Uterus (tissue), 4 donors: ENCODE measurements around the gene FKBP10. TPM values are rescaled to one million over a fixed set of nuclear protein-coding genes. Genes with fewer than 3 reads are reported as not detected.
"Not testable (repeated sequence)": the region's sequence is repeated elsewhere in the genome, so short reads cannot be mapped to it uniquely, and the experiment has no call there.

Experiments used
- DNase-seq, 2 donors: peaks; one replicate each; pipeline ENCODE4 v3.0.0-alpha.2; 2019 to 2020
- H3K27ac ChIP-seq, 2 donors: fragments of 200-600 bp; sonication (generic); 1 replicate in 1 of 2; 2 replicates in 1 of 2; pipeline ENCODE4 v1.5.1; 2016 to 2018
- H3K27me3 ChIP-seq, 2 donors: fragments of 200-600 bp; sonication (generic); one replicate each; pipeline ENCODE4 v1.5.1; 2018 to 2019; ENCODE audit warnings: control low read depth in 1 of 2
- H3K36me3 ChIP-seq, 2 donors: fragments of 200-600 bp; sonication (generic); one replicate each; pipeline ENCODE4 v1.5.1; 2019; ENCODE audit warnings: control low read depth in 1 of 2
- H3K4me1 ChIP-seq, 2 donors: fragments of 200-600 bp; sonication (generic); one replicate each; pipeline ENCODE4 v1.5.1; 2018 to 2019; ENCODE audit warnings: control low read depth in 1 of 2
- H3K4me3 ChIP-seq, 2 donors: fragments of 200-600 bp; sonication (generic); 1 replicate in 1 of 2; 2 replicates in 1 of 2; pipeline ENCODE4 v1.5.1; 2018 to 2019; ENCODE audit warnings: mild to moderate bottlenecking in 1 of 2
- H3K9me3 ChIP-seq, 2 donors: fragments of 200-600 bp; sonication (generic); one replicate each; pipeline ENCODE4 v1.5.1; 2019; ENCODE audit warnings: control low read depth in 1 of 2
- POLR2A ChIP-seq, 2 donors: fragments of 450-650 bp; IDR thresholded peaks; one replicate each; pipeline ENCODE4 v1.6.1; 2016; ENCODE audit warnings: antibody characterized with exemption in 2 of 2, mild to moderate bottlenecking in 1 of 2, moderate library complexity in 1 of 2
- intact Hi-C: fragments of 100-400 bp; cut with DNase I; formaldehyde crosslinking; loops from one replicate; pipeline ENCODE4 v1.15.1; 2023; ENCODE audit warnings: low total_unique reads
- total RNA-seq, 4 donors: library from RNA; depleted of rRNA in 3 of 4; stranded (reverse); fragments of >200 nt in 3 of 4; gene quantifications; one replicate each; pipeline versions ENCODE4 v1.1.0 to v1.2.4, GENCODE V29; 2014 to 2023
- TF ChIP-seq, protein P1 (sequence below), 4 experiments: fragments of 200-600 bp in 2 of 4; fragments of 450-650 bp in 2 of 4; sonication (generic) in 2 of 4; IDR thresholded peaks; one replicate each; pipeline ENCODE4 v1.5.1; 2016 to 2019; ENCODE audit warnings: antibody characterized with exemption in 4 of 4, mild to moderate bottlenecking in 2 of 4, moderate library complexity in 1 of 4
- donor health status: DM: yes; HTN: yes; CAD: no.

Gene FKBP10
- total RNA-seq, 4 donors from 2014 or later, result 22.9 to 226 (median 89.5) TPM

DNA sequence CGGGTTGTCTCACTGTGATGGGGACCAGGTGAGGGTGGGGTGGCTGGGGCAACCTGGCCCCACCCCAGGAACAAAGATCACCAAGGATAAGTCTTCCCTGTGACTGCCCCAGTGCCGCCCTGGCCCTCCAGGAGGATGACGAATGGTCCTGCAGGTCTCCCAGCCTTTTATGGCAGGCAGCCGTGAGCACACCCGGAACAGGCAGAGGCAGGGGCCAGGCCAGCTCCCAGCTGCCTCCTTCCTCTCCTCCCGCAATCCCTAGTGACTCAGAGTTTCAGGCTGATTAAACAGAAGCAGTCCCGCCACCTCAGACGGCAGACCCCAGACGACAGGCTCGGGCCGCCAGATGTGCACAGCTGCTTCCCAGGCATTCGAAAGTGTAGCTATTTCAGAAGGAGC is 39.6 kb upstream of the FKBP10 start:
- Histone ChIP-seq H3K4me1 (peaks cover 0 to 42% of the 10 kb centered on the region in 2 donors), H3K27me3 (no peaks in the 10 kb centered on the region), H3K9me3 (no peaks in the 10 kb centered on the region), H3K27ac (peak overlapping the region; percentile 53 to 71), H3K36me3 (no peaks in the 10 kb centered on the region), H3K4me3 (no peak overlapping the region)
- TF ChIP-seq POLR2A (IDR thresholded peaks at IDR 0.05), result no peak
- TF ChIP-seq, protein P1, sequence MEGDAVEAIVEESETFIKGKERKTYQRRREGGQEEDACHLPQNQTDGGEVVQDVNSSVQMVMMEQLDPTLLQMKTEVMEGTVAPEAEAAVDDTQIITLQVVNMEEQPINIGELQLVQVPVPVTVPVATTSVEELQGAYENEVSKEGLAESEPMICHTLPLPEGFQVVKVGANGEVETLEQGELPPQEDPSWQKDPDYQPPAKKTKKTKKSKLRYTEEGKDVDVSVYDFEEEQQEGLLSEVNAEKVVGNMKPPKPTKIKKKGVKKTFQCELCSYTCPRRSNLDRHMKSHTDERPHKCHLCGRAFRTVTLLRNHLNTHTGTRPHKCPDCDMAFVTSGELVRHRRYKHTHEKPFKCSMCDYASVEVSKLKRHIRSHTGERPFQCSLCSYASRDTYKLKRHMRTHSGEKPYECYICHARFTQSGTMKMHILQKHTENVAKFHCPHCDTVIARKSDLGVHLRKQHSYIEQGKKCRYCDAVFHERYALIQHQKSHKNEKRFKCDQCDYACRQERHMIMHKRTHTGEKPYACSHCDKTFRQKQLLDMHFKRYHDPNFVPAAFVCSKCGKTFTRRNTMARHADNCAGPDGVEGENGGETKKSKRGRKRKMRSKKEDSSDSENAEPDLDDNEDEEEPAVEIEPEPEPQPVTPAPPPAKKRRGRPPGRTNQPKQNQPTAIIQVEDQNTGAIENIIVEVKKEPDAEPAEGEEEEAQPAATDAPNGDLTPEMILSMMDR (IDR thresholded peaks at IDR 0.05), result no peak
- intact Hi-C loops, result no loop called here
- peak; percentile 69 to 73 for DNase-seq

GRCh38 chr17:41773731-41774193 is 39.0 kb upstream of the FKBP10 start:
- Histone ChIP-seq H3K27ac (peak overlapping the region; percentile 53 to 71), H3K9me3 (no peaks in the 10 kb centered on the region), H3K4me1 (peaks cover 0 to 43% of the 10 kb centered on the region in 2 donors), H3K27me3 (no peaks in the 10 kb centered on the region), H3K4me3 (no peak overlapping the region), H3K36me3 (no peaks in the 10 kb centered on the region)
- no peak for TF ChIP-seq POLR2A (IDR thresholded peaks at IDR 0.05)
- TF ChIP-seq, protein P1 (IDR thresholded peaks at IDR 0.05), result no peak
- no peak for DNase-seq
- intact Hi-C loops, result no loop called here

DNA sequence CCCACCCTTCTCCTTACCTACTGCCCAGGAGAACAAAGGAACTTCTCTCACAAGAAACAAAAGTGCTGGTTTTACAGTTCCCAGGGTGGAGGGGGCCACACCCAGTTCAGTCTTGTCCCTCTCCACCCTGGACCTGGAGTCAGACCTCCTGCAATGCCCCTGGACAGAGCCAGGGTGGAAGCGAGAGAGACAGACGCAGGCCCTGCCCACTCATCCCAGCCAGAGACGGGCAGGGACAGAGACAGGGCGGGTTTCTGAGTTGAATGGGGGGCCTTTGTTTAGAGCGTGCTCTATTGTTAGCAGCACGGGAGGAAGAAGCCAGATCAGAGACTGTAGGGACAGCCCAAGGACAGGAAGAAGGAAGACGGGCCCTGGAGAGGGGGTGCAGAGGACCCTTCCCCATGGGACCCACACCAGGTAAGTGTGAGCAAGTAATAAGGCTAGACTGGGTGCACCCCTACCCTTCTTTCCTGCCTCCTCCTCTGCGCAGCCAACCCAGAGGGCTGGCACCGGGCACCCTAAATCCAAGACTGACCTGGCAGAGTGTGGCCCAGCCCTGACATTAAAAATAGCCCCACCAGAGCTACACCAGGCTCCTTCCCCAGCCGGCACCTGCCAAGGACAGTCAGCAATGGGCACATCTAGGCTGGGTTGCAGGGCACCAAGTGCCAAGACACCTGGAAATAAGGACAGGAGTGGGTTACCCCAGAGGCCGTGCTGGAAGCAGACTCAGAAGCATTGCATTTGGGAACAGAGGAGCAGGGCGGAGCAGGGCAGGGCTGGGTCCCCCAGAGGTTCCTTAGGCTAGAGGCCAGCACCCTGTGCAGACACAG is 37.2 kb upstream of the FKBP10 start:
- H3K4me3 ChIP-seq, result no peak overlapping the region
- H3K27me3 ChIP-seq, result no peaks in the 10 kb centered on the region
- intact Hi-C loops, result no loop called here
- TF ChIP-seq, protein P1 (IDR thresholded peaks at IDR 0.05), result no peak
- no peak for TF ChIP-seq POLR2A (IDR thresholded peaks at IDR 0.05)
- peaks cover 0 to 43% of the 10 kb centered on the region in 2 donors for H3K4me1 ChIP-seq
- no peak for DNase-seq
- H3K27ac ChIP-seq, result peak overlapping the region; percentile 73 to 96
- no peaks in the 10 kb centered on the region for H3K36me3 ChIP-seq
- H3K9me3 ChIP-seq, result no peaks in the 10 kb centered on the region

DNA sequence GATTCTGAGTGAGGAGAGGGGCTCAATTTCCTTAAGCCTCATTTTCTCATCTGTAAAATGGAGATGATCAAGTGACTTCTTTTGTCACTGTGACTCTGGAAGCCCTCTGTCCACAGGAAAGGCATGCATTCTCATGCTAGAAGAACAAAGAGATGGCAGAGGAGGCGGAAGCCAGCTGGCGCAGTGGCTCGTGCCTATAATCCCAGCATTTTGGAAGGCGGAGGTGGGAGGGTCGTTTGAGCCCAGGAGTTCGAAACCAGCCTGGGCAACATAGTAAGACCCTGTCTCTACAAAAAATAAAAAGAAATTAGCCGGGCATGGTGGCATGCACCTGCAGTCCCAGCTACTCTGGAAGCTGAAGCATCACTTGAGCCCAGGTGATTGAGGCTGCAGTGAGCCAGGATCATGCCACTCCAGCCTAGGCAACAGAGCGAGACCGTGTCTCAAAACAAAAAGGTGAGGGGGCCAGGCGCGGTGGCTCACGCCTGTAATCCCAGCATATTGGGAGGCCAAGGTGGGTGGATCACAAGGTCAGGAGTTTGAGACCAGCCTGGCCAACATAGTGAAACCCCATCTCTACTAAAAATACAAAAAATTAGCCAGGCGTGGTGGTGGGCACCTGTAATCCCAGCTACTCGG is 36.4 kb upstream of the FKBP10 start:
- H3K9me3 ChIP-seq, DNase-seq, intact Hi-C loops, H3K36me3 ChIP-seq, H3K4me3 ChIP-seq, H3K27me3 ChIP-seq: not testable (repeated sequence)
- Histone ChIP-seq H3K27ac (peak overlapping the region; percentile 73 to 96), H3K4me1 (peaks cover 0 to 43% of the 10 kb centered on the region in 2 donors)

DNA sequence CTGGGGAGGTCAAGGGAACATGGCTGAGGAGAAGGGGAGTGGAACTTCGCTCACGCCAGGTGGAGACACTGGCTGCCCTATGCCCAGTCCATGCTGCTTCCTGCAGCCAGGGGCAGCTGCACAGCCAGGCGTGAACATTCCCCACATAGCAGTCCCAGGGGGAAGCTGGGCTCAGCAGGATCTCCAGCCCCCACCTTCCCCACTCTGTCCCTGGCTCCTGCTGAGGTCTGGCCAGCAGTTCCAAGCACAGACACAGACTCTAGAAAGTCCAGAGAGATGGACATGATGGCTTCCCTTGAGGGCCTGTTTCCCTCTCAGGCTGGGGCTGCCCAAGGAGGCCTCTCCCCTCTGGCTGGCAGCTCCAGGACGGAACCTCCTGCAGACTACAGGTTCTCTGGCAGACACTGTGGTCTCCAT is 35.6 kb upstream of the FKBP10 start:
- H3K27ac ChIP-seq, result peak overlapping the region; percentile 73 to 96
- intact Hi-C loops, result no loop called here
- no peak overlapping the region for H3K4me3 ChIP-seq
- H3K27me3 ChIP-seq, result no peaks in the 10 kb centered on the region
- TF ChIP-seq POLR2A (IDR thresholded peaks at IDR 0.05), result no peak
- TF ChIP-seq, protein P1 (IDR thresholded peaks at IDR 0.05), result peak in 3 of 4 experiments; percentile 23 to 50 (median 44)
- H3K9me3 ChIP-seq, result no peaks in the 10 kb centered on the region
- H3K4me1 ChIP-seq, result peaks cover 0 to 43% of the 10 kb centered on the region in 2 donors
- peak in 1 of 2 donors; percentile 62 for DNase-seq
- H3K36me3 ChIP-seq, result no peaks in the 10 kb centered on the region
